HG03432 (cell line): ENCODE measurements around the gene RAI1.
A peak's percentile ranks its signal among the peaks of the same experiment; 100 is the strongest.

Experiments used
- ATAC-seq: cut with Tn5 transposase; IDR thresholded peaks from one replicate; pipeline ENCODE4 v1.9.1; 2021; ENCODE audit warnings: mild to moderate bottlenecking, moderate library complexity; ENCODE audit not compliant: unreplicated experiment

Gene RAI1

DNA sequence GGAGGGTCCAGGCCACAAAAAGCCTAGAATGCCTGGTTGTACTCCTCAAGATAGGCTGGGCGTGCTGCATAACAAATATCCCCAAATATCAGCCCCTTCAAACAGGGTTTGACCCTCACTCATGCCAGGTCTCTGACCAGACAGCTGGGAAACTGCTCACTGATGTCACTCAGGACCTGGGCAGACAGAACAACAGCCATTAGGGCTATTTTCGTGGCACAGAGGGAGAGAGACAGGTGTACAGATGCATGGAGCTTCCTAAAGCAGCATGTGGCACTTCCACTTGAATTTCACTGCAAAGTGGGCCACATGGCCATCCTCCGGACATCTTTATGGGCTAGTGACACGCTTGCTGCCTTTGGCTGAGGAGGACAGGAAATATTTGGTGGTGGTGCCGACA lies 82.5 kb downstream of the RAI1 start:
- ATAC-seq: no peak

DNA sequence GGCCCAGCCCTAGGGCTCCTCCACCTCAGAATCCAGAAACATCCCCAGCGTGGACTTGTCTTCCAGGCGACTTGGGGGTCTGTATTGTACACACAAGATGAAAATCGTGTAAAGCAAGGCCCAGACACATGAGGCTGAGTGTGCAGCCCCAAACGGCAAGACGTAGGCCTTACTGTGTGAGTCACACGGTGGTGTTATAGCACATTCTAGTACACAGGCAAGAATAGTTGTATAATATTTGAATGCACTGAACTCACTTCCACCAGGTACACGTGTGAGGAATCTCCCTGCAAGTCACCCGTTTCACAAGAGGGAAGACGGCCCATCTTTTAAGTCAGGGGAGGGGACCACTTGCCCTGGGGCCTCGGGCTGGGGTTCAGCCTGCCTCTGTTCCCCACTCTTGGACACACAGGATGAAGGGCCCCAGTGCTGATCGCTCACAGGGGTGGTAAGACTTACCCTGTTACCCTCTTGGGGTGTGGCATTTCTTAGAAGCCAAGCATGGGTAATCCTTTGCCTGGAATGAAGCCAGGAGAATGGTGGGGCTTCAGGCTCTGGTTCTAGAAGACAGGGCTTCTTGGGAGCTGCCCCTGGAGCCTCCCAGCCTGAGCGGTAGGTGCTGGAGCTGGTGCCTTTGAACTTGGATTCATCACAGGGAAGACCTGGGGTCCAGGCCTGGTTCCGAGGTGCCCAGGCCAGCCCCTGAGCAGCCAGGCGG lies 84.3 kb downstream of the RAI1 start:
- ATAC-seq: no peak

- ATAC-seq: peak; percentile 76
These were observed 85.0 kb downstream of the RAI1 start for GRCh38 chr17:17766077-17766743.

DNA sequence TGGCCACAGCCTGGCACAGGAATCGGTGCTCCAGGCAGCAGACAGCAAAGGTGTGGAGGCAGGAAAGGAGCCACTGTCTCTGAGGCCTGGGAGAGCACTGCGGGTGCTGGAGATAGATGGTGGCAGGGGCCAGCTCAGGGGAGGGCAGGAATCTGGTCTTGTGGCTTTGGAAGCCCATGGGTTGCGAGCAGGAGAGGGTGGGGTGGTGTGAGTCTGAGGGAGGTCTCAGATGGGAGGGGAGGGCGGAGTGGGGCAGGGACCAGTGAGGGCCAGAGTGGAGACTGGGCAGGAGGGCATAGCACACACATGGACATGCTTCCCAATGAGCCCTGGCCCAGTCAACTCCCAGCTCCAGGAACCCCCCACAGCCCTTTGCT lies 85.5 kb downstream of the RAI1 start:
- no peak for ATAC-seq

GRCh38 chr17:17767154-17767869 lies 86.1 kb downstream of the RAI1 start:
- no peak for ATAC-seq

GRCh38 chr17:17767887-17768418 lies 86.7 kb downstream of the RAI1 start:
- no peak for ATAC-seq

- no peak for ATAC-seq
These were observed 87.3 kb downstream of the RAI1 start for GRCh38 chr17:17768424-17769088.

DNA sequence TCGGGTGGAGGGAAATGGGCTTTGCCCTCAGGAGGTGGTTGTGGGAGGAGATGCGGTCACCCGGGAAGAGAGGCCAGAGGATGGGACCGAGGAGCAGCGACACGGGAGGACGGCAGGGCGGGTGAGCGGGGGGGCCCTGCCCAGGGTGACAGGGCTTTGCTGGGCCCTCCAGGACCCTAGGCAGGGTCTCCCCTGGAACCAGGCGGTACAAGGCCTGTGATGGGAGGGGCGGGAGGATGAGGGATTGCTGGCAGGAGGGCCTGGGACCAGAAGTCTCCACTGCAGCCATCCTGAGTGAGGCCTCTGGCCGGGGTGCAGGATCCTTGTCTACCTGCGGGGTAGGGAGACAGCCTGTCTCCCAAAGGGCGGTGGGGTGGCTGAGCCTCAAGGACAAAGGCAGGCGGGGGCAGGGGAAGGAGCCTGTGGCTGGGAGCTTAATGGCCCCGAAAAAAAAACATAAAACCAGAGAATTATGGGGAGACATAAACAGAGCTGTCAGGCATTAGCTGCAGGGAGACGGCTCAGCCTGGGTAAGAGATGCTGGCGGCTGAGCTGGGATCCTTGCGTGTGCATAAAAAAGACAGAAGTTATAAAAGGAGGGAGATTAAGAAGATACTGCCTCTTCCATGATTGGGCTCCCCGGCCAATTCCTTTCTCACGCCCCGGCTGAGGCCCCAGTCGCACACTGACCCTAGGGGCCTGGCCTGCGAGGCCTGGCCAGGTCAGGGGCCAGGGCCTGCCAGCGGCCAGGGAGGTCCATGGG lies 88.8 kb downstream of the RAI1 start:
- no peak for ATAC-seq

GRCh38 chr17:17770632-17771044 lies 89.4 kb downstream of the RAI1 start:
- no peak for ATAC-seq

GRCh38 chr17:17771498-17772201 lies 90.4 kb downstream of the RAI1 start:
- no peak for ATAC-seq

- ATAC-seq: no peak
These were observed 91.0 kb downstream of the RAI1 start for GRCh38 chr17:17772231-17772630.

DNA sequence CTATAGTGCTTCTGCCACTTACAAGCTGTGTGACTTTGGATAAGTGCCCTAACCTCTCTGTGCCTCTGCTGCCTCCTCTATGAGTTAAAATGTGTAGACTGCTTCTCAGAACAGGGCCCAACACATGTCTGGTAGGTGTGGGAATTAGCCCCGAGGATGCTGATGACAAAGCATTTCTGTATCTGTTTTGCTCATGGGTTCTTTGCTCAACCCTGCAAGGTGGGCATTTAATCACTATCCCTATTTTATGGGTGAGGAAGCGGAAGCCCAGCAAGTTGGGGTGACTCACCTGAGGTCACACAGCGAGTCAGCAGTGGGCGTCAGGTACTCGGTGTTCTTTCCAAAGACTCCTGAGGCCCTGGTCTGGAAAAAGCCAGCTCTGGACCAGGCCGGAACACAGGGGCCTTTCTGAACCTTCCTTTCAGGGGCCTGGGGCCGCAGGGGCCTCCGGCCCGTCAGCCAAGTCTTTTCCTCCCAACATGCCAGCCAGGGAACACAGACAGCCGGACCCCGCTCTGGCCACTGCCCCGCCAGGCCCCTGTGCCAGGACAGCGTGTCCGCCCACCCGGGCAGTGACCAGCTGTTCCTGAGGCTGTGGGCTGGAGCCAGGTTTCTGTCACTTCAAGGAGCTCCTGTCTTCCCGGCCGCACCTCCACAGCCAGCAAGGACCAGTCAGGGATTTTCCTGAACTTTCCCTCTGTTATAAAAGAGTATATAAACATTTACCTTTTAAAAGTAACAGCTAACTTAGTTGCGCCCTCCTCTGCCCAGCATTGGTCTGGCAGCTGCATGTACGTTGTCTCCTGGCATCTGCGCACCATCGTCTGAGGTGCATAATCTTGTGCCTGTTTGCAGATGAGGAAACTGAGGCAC lies 93.0 kb downstream of the RAI1 start:
- ATAC-seq: no peak

DNA sequence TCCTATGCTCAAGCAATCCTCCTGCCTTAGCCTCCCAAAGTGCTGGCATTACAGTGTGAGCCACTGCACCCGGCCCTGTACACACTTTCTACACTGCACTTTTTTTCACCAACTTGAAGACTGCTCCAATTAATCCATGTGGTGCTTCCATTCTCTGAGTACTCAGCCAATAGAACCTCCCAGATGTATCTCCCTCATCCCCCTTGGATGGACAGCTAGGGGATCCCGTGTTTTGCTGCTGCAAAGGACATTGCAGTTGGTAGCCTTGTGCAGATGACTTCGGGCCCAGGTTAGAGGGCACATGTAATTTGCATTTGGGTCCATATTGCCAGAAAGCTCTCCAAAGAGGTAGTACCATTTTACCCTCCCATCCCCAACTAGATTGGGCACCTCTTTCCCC lies 95.6 kb downstream of the RAI1 start:
- ATAC-seq: no peak

- no peak for ATAC-seq
These were observed 97.2 kb downstream of the RAI1 start for GRCh38 chr17:17778308-17779014.

DNA sequence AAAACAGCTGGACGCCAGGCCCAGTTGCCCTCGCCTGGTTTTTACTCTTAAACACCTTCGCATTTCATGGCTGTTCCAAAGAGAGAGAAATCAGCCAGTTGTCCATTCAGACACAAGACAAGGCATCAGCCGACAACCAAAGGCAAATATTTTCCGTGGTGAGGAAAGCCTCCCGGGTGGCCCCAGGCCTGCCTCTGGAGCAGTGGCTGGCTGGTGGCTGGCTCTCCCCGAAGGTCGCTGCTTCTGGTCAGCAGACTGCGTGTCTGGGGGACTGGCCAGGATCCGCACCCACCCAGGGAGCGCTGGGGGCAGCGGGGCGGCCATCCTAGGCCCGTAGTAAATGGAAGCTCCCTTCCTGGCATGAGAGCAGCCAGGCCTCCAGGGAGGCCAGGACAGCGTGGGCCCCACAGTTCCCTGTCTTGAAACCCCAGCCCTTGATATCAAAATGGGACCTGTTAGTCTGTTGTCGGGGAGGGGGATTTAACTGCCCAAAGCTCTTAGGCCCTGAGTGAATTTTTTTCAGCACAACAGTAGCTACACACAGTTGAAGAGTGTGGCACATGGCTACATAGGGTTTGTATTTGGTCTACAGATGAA lies 97.9 kb downstream of the RAI1 start:
- ATAC-seq: no peak

DNA sequence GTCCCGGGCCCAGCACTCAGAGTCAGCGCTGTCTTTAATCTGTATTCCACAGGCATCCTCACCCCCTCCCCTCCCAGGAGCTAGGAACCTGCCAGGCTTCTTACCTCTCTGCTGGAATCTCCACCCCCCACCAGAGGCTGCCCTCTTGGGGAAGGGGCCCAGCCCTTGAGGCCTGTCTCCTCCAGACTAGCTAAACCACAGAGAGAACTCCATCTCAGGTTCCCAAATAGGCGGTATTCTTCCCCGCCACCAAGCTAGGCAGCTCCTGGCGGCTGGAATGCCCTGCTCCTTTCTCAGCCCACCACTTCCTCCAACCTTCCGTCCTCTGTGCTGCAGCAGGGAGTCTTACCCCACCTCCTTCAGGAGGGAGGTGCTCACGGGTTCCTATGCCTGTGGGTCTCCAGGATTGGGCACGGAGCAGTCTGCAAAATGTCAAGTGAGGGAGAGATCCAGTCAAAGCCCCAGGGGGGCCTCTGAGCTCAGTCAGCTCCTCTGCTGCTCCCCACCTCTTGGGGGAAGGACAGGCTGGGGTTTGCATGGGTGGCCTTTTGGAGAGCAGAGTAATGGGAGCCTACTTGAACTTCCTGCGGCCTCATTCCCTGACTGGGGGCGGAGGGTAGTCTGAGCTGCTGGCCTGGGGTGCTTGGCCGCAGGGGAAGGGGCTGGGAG lies 99.8 kb downstream of the RAI1 start:
- no peak for ATAC-seq
